Type B pancreatic cell (in vitro differentiated cells): Measurements from ENCODE around the gene RD3L. TPM values are rescaled to one million over a fixed set of nuclear protein-coding genes. Genes with fewer than 3 reads are reported as not detected.

Experiments
- DNase-seq: peaks from one replicate; pipeline ENCODE4 v3.0.0; 2021; ENCODE audit warnings: mixed read lengths; ENCODE audit not compliant: unreplicated experiment; ENCODE audit errors: extremely low spot score
- H3K27ac Mint-ChIP-seq: 2 replicates; pipeline ENCODE4 v1.8.0; 2021; ENCODE audit warnings: mild to moderate bottlenecking, mixed read lengths
- H3K27me3 Mint-ChIP-seq: 2 replicates; pipeline ENCODE4 v1.8.0; 2021; ENCODE audit warnings: mixed read lengths
- H3K36me3 Mint-ChIP-seq: 2 replicates; pipeline ENCODE4 v1.8.0; 2021; ENCODE audit warnings: mixed read lengths
- H3K4me1 Mint-ChIP-seq: one replicate; pipeline ENCODE4 v1.8.0; 2021; ENCODE audit warnings: mixed read lengths; ENCODE audit not compliant: unreplicated experiment
- H3K4me3 Mint-ChIP-seq: 2 replicates; pipeline ENCODE4 v1.8.0; 2021; ENCODE audit warnings: mild to moderate bottlenecking, mixed read lengths
- H3K9me3 Mint-ChIP-seq: 2 replicates; pipeline ENCODE4 v1.8.0; 2021; ENCODE audit warnings: mixed read lengths
- CTCF ChIP-seq: fragments of 200-600 bp; sonication (generic); conservative IDR thresholded peaks from 2 replicates; pipeline ENCODE4 v1.5.0; 2021; ENCODE audit warnings: antibody characterized with exemption, mild to moderate bottlenecking
- total RNA-seq: library from RNA; stranded (reverse); gene quantifications from 2 replicates; pipeline ENCODE4 v1.2.1, GENCODE V29; 2021; ENCODE audit warnings: low replicate concordance

Gene RD3L
- total RNA-seq, 1 donor from 2014 or later, result not detected

- peak; percentile 99 for TF ChIP-seq CTCF
- peak overlapping the region; percentile 93 for H3K4me3 Mint-ChIP-seq
- peak; percentile 97 for DNase-seq
- peaks cover 5% of the 10 kb centered on the region for H3K4me1 Mint-ChIP-seq
- peaks cover 7% of the 10 kb centered on the region for H3K27me3 Mint-ChIP-seq
- H3K36me3 Mint-ChIP-seq, result peaks cover 4% of the 10 kb centered on the region
- H3K9me3 Mint-ChIP-seq, result no peaks in the 10 kb centered on the region
- H3K27ac Mint-ChIP-seq, result peak overlapping the region; percentile 90
These were observed 21.1 kb downstream of the RD3L start for GRCh38 chr14:103920981-103921854.

- Mint-ChIP-seq H3K4me3 (no peak overlapping the region), H3K27ac (no peak overlapping the region), H3K27me3 (no peaks in the 10 kb centered on the region), H3K36me3 (peaks cover 8% of the 10 kb centered on the region), H3K4me1 (peaks cover 5% of the 10 kb centered on the region), H3K9me3 (no peaks in the 10 kb centered on the region)
- no peak for TF ChIP-seq CTCF
- no peak for DNase-seq
These were observed 25.6 kb downstream of the RD3L start for GRCh38 chr14:103916636-103917262.

- no peak overlapping the region for H3K27ac Mint-ChIP-seq
- no peak for TF ChIP-seq CTCF
- H3K4me1 Mint-ChIP-seq, result peaks cover 1% of the 10 kb centered on the region
- DNase-seq, result no peak
- H3K27me3 Mint-ChIP-seq, result no peaks in the 10 kb centered on the region
- no peak overlapping the region for H3K4me3 Mint-ChIP-seq
- H3K9me3 Mint-ChIP-seq, result no peaks in the 10 kb centered on the region
- H3K36me3 Mint-ChIP-seq, result peaks cover 4% of the 10 kb centered on the region
These were observed 26.7 kb downstream of the RD3L start for GRCh38 chr14:103915616-103916015.

GRCh38 chr14:103910984-103911383 is 31.3 kb downstream of the RD3L start:
- Mint-ChIP-seq H3K27me3 (no peaks in the 10 kb centered on the region), H3K9me3 (no peaks in the 10 kb centered on the region), H3K4me1 (peaks cover 9% of the 10 kb centered on the region), H3K4me3 (no peak overlapping the region), H3K27ac (no peak overlapping the region), H3K36me3 (peaks cover 7% of the 10 kb centered on the region)
- no peak for DNase-seq
- TF ChIP-seq CTCF, result no peak

- peak overlapping the region; percentile 82 for H3K27ac Mint-ChIP-seq
- H3K27me3 Mint-ChIP-seq, result no peaks in the 10 kb centered on the region
- peak overlapping the region; percentile 74 for H3K4me3 Mint-ChIP-seq
These were observed 31.9 kb downstream of the RD3L start for GRCh38 chr14:103910262-103910935.

More at GRCh38 chr14:103910262-103910935, 31.9 kb downstream of the RD3L start:
- peaks cover 7% of the 10 kb centered on the region for H3K36me3 Mint-ChIP-seq
- peak; percentile 85 for TF ChIP-seq CTCF
- H3K9me3 Mint-ChIP-seq, result no peaks in the 10 kb centered on the region
- peaks cover 9% of the 10 kb centered on the region for H3K4me1 Mint-ChIP-seq
- peak; percentile 84 for DNase-seq
